NCI-H82 treated with DMSO at 0.1 percent for 48 hours (cell line): ENCODE results near the gene GSE1.

Experiments
- DNase-seq: peaks from one replicate; lab custom pipeline; 2025; ENCODE audit not compliant: unreplicated experiment; lab: John Stamatoyannopoulos, UW

GSE1 gene

GRCh38 chr16:85605051-85605911 is 7.8 kb upstream of the GSE1 start:
- no peak for DNase-seq

DNA sequence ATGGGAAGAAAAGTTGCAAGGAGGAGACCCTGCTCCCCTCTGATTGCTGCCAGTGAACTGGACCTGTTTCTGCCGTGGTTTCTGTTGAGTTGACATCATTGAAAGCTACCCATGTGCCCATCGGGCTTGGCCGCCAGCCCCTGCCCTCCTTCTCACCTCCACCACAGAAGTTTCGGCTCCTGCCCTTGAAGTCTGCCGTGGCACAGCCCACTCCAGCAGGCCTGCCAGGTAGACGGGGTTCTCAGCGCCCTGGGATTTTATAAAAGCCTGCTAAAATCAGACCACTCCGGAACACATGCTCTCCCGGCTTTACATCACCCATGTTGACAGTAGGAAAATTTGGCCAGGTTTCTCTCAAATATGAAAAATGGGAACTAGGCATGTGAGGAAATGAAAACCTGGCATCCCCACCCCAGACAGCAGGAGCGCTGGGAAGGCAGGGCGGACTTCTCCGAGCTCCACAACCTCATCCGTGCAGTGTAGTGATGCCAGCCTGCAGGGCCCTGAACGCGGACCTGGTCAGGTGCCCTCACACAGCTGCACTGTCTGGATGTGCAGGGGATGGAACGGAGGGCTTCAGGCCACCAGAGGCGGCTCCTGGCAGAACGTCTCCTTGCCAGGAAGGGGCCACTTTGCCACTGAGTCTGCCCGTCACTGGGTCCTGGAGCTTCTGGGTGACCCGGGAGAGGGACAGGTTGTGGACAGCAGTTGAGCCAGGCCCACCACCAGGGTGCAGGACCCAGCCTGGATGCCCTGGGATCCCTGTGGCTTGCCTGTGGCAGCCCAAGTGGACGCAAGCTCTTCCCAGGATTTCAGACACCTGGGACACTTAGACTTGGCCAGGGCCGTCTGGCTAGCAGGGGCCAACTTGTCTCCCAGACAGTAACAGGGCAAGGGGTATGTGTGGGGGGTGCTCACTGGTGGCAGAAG is 6.9 kb upstream of the GSE1 start:
- DNase-seq: no peak

DNA sequence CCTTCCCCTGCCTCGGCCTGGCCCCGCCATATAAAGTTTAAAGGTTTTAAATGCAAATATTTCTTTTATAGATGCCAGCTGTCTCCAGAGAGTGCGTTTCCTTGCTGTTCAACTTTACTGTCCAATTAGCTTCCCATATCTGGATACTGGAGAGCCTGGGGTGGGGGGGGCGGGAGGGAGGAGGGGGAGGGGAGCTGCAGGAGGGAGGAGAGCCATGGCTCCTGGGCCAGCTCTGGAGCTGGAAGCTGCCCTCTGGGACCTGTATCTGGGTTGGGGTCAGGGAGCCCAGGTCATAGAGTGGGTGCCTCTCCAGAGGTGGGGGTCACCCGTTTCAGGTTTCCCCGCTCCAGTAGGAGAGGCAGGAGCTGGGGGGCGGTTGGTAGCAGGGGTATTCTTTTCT is 6.2 kb upstream of the GSE1 start:
- no peak for DNase-seq

DNA sequence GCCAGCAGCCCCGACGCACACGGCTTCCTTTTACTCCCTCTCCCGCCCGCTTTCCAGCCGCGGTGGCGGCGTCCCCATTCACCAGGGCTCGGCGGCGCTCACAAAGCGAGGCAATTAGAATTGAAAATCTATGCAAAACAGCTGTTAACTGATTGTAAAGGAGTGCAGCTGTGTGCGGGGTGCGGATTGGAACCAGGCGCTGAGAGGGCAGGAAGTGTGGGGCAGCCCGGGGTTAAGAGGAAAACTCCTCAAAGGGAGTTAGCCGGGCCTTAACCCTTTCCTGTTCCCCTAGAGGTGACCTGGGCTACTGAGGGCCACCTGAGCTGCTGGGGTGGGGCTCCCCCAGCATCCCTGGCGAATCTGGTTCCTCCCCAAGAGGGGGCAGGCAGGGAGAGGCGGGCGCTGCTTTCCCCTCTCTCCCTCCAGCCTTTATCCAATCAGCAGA is 5.8 kb upstream of the GSE1 start:
- DNase-seq: no peak

- DNase-seq: peak; percentile 46
Measured at GRCh38 chr16:85607796-85608514, 5.2 kb upstream of the GSE1 start.

GRCh38 chr16:85608515-85608885 is 4.6 kb upstream of the GSE1 start:
- DNase-seq: no peak

DNA sequence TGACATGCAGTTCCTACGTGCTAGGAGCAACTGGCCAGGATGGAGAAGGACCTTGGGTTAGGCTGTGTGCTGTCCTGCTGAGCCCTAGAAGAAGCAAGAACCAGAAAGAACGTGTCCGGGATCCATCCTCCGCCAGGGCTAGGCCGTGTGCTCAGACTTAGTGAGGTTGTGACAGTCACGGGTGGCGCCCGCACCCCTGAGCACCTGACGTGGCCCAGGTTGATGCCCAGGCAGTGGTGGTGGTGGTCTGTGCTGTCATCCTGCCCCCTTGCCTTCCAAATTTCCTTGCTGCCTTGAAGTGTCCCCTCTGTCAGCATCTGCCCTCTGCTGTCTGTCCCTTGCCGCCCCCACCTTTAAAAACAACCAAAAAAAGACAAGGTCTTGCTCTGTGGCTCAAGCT is 4.2 kb upstream of the GSE1 start:
- DNase-seq: no peak

DNA sequence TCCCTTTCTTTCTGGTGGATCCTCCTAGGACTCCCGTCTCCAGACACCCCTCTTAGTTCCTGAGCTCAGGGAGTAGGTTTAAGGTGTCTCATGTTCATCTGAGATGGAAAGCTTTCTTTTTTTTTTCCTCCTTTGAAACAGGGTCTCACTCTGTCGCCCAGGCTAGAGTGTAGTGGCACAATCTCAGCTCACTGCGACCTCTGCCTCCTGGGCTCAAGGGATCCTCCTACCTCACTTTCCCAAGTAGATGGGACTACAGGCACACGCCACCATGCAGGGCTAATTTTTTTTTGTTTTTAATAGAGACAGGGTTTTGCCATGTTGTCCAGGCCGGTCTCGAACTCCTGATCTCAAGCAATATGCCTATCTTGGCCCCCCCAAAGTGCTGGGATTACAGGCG is 3.6 kb upstream of the GSE1 start:
- no peak for DNase-seq

DNA sequence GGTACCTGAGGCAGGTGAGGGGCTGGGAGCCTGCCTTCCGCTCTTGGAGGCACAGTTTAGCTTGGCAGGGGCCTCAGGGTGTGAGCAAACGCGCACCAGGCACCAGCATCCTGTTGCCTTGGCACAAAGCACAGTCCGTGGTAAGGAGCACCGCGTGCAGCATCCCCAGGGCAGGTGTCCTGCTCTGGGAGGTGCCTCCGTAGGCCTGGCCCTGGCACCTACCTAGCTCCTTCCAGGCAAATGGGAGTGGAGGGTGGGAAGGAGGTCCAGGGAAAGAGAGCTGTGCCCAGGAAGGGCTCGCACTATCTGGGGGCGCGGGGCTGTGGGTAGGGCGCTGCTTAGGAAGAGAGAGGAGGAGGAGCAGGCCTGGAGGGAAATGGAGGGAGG is 3.1 kb upstream of the GSE1 start:
- no peak for DNase-seq

DNA sequence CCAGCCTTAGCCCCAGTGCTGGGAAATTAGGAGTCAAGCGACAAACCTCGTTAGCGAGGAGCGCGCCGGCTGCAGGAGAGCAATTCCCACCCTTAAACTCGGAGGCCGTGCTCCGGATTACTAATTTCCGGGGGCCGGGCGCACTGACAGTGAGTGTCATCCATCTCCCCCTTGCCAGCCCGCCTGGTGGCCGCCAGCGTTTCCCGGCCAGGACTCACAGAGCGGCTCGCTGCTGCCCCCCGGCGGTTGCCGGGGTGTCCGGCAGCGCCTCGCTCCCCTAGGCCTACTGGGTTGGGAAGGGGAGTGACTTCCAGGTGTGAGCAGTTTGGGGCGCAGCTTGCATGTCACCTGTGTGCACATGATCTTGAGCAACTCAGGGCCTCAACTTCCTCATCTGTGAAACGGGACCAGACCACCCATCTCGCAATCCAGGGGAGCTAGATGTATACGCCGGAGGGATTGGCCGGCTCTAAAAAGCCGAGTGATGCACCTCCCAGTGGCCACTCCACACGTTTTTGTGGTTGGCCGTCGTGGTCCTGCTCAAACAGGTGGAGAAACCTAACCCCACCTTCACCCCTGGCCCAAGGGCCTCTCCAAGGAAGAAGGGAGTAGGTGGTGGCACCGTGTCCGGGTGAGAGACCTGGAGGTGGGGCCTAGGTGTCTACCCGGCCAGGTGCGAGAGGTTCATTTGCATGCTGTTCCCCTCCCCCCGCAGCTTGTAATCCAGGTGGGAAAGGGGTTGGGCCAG is 2.5 kb upstream of the GSE1 start:
- DNase-seq: peak; percentile 90

GRCh38 chr16:85611194-85611443 is 2.0 kb upstream of the GSE1 start:
- DNase-seq: no peak

DNA sequence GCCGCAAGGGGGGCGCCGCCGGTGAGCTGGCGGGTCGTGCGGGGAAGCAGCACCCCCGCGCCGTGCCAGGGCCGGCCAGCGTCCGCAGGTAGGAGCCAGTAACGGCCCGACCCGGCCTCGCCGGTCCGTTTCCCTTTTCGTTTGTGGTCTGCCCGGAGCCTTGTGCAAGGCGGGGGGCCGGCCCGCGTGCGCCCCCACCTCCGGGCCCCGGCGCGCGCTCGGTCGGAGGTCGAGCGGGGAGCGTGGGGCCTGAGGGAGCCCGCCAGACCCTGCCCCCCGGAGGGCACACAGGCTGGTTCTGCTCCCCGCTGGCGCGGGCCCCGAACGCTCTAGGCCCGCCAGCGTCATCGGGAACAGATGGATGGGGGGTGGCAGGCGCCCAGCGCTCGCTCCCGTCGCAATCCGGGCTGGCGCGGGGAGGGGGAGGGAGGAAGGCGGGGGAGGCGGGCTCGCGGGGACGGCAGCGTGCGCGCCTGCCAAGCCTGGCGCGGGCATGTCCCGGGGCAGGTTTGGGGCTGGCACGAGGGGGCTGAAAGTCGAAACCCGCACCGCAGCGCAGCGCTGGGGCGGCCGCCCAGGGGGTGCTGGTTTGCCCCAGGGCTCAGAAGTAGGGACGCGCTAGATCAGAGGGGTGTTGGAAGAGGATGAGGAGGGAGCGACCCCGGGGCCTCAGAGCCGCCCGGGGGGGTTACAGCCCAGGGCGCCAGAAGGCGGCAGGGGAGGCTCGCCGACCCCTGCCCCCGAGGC is 1.5 kb upstream of the GSE1 start:
- DNase-seq: peak; percentile 89

GRCh38 chr16:85612191-85612800 is 826 bp upstream of the GSE1 start:
- peak; percentile 89 for DNase-seq

DNA sequence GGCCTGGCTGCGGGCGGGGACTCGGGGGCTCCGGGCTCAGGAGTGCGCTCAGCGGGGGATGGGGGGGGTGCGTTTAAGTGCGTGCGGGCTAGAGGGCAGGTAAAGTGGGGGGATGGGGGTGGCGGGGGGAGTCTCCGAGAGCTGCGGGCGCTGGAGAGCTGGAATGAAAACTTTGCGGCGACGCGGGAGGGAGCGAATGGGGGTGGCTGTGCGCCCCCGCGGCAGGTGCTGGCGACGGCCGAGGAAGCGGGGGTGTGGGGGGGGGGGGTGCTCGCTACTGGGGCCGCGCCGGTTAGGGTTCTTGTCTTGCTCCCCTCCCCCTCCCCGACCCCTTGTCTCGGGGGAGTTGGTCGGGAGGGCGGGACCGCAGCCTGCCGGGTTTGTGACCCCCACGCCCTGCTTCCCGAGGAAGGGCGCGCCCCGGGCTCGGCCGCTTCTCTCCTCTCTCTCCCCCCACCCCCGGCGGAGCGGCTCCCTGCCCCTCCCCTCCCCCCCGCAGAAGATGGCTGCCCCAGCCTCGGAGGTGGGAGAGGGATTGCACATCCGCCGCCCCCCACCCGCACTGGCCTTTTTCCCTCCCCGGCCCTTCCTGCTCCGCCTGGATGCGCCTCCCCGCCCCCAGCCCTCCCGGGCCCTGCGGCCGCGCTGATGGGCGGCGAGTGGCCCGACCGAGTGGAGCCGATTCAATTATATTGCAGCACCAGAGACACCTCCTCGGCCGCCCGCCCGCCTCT is 649 bp downstream of the GSE1 start:
- DNase-seq: peak; percentile 72

GRCh38 chr16:85614338-85615013 is 1.4 kb downstream of the GSE1 start:
- no peak for DNase-seq

- no peak for DNase-seq
Measured at GRCh38 chr16:85615014-85615851, 2.1 kb downstream of the GSE1 start.

DNA sequence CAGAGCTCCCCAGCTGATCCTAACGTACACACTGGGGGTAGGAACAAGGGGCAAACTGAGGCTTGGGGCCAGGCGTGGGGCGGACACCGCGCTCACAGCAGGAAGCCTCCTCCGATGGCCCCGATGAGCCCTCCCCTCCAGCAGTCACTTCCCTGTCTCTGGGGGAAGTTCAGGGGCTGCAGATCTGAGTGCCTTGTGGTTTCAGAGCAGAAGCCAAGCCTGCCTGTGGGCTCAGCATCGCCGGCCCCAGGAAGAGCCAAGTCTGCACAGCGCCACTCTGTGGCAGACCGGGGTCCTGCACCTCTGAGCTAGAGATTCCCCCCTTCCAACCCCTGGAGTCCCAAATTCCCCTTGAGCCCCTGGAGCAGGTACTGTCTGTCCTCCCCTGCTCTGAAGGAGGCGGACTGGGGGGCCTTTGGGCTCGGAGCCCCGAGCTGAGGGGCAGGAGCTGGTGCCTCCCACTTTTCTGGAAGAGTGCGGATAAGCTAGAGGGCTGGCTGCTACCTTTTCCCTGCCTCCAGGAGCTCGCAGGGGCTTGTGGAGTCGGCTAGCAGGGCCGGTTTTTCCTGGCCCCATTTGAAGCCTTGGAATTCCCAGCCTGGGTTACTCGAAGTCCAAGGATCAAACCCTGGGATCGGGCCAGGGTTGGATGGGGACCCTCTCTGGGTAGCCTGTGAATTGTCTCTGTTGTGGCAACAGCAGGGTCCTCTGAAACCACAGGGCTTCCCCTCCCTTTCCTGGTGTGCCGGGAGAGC is 2.9 kb downstream of the GSE1 start:
- DNase-seq: peak; percentile 70
